Tibial nerve (tissue), 3 donors: Measurements from ENCODE around the gene NMNAT1.

Source experiments
- CTCF ChIP-seq, 5 experiments: fragments of 200-600 bp in 3 of 5; fragments of 450-650 bp in 2 of 5; sonication (generic) in 3 of 5; IDR thresholded peaks; one replicate each; pipeline ENCODE4 v1.5.1; 2016 to 2019; ENCODE audit warnings: antibody characterized with exemption in 5 of 5, mild to moderate bottlenecking in 3 of 5, moderate library complexity in 2 of 5
- POLR2A ChIP-seq, 2 donors: fragments of 450-650 bp; IDR thresholded peaks; one replicate each; pipeline ENCODE4 v1.6.1; 2017; ENCODE audit warnings: antibody characterized with exemption in 2 of 2, mild to moderate bottlenecking in 2 of 2, moderate library complexity in 2 of 2

DNA sequence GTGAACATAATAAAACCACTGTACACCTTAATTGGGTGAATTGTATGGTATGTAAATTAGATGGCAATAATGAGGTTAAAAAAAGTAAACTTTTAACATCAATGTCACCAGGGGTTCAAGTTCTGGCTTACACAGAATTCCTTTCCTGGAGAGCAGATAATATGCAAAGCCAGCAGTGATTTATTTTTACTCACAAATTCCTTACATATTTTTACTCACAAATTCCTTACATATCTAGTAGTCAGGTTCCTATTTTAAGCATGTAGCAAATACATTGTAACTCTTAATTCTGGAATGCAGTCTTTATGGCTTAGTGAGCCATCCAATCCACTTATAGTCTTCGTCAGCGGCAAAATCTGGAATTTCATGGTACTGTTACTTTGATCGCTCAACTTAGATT is 88.2 kb downstream of the NMNAT1 start:
- TF ChIP-seq CTCF (IDR thresholded peaks at IDR 0.05) (no peak), POLR2A (IDR thresholded peaks at IDR 0.05) (no peak)
